ENCODE measurements around the gene PARM1.

- TF ChIP-seq CTCF (IDR thresholded peaks at IDR 0.05 in 8 of 11, conservative IDR thresholded peaks at IDR 0.05 in 3 of 11) (no peak), POLR2A (IDR thresholded peaks at IDR 0.05) (no peak), POLR2AphosphoS5 (IDR thresholded peaks at IDR 0.05) (no peak)
These were observed 125.6 kb downstream of the PARM1 start for GRCh38 chr4:75058486-75058885.

Data from spleen (tissue), 7 donors.